ACHN (cell line): ENCODE data around the gene UBAP1L.

Experiments used
- DNase-seq: peaks from one replicate; pipeline ENCODE4 v3.0.0-alpha.2; 2015
- in situ Hi-C: cut with HindIII; loops from 2 replicates; pipeline ENCODE4 v1.10.0; 2017; ENCODE audit warnings: low sequenced_read_pairs, low pct_ligation_motif_present, low pct_unique_long_range_greater_than_20kb

UBAP1L gene

DNA sequence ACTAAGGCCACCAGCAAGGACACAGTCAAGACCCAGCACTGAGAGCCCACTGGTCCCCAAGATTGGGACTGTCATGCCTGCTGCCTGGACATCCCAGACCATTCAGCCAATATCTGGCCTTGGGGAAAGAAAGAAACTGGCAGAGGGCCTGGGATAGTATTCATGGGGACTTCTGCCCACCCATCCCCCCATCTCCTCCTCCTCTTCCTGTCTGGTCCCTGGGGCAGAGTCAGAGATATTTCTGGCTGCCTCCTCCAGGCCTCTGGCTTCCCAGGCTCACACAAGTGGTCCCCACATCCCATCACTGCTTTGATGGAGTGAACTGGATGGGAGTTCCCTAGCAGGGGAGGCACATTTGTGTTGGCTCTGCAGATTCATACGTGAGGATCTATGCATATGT lies 43.0 kb downstream of the UBAP1L start:
- in situ Hi-C loops, result no loop called here
- no peak for DNase-seq

DNA sequence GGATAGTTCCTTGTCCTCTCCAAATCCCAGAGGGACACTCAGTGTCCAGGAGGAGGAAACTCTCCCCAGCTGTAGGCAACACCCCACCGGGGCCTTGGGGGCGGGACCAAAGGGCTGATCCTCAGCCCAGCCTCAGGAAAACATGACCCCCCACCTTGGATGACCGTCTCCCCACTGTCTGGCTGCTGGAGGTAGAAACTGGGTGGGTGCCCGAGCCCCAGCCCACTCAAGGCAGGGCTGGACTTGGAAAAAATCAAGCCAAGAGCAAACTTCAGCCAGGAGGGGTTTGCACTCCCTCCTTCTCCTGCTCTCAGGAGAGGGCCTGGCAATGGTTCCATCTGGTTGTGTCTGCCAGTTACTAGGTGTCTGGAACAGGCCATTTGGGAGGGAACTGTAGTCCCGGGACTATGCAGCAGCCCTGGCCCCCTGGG lies 43.6 kb downstream of the UBAP1L start:
- in situ Hi-C loops, result no loop called here
- DNase-seq, result no peak

DNA sequence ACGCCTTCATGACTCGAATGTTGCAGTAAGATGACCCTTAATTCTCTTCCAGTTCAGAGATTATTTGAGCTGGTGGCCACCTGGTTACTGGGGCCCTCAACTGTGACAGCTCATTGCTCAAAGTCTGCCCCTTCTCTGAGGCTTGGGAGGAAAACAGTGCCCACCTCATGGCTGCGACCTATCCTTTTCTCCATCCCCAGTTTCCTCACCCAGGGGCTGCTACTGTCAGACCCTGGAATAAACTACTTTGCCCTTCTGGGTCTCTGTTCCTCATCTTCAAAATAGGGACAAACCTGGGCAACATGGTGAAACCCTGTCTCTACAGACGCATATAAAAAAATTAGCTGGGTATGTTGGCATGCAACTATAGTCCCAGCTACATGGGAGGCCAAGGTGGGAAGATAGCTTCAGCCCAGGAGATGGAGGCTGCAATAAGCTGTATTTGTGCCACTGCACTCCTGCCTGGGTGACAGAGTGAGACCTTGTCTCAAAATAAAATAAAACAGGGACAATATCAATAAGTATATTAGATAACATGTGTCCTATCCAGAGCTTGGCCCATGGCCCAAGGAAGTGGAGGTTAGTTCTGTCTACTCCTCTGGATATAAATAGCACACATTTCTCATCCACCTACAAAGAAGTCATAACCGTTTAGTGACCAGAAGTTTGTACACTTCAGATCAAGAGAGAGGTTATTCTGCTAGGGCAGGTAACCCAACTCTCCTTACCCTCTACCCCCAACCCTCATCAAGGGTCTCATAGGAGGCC lies 45.0 kb downstream of the UBAP1L start:
- DNase-seq, result no peak
- in situ Hi-C loops, result no loop called here

GRCh38 chr15:65069179-65069578 lies 45.8 kb downstream of the UBAP1L start:
- DNase-seq, result no peak
- in situ Hi-C loops, result no loop called here

- in situ Hi-C loops, result no loop called here
- no peak for DNase-seq
These were observed 46.6 kb downstream of the UBAP1L start for GRCh38 chr15:65068403-65068788.

GRCh38 chr15:65067645-65068402 lies 47.2 kb downstream of the UBAP1L start, which contains the start of gene RASL12:
Gene RASL12 (minus strand): TSS chr15:65067991. CDS start chr15:65067835, 156 bp downstream.
- in situ Hi-C loops, result no loop called here
- DNase-seq, result no peak

DNA sequence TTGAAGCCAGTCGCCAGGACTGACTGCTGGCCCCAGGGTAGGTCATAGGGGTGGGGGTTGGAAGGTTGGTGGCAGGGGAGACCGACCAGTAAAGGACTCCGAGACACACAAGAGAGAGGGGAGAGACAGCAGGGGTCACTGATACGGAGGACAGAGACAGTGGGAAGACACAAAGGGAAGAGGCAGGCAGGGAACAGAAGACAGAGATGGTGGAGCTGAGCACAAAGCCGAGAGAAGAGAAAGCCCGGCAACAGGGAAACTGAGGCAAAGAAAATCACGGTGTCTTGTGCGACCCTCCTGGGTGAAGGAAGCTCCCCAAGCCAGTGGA lies 47.7 kb downstream of the UBAP1L start:
- in situ Hi-C loops, result no loop called here
- no peak for DNase-seq

- DNase-seq, result no peak
- in situ Hi-C loops, result no loop called here
These were observed 48.2 kb downstream of the UBAP1L start for GRCh38 chr15:65066635-65067316.

DNA sequence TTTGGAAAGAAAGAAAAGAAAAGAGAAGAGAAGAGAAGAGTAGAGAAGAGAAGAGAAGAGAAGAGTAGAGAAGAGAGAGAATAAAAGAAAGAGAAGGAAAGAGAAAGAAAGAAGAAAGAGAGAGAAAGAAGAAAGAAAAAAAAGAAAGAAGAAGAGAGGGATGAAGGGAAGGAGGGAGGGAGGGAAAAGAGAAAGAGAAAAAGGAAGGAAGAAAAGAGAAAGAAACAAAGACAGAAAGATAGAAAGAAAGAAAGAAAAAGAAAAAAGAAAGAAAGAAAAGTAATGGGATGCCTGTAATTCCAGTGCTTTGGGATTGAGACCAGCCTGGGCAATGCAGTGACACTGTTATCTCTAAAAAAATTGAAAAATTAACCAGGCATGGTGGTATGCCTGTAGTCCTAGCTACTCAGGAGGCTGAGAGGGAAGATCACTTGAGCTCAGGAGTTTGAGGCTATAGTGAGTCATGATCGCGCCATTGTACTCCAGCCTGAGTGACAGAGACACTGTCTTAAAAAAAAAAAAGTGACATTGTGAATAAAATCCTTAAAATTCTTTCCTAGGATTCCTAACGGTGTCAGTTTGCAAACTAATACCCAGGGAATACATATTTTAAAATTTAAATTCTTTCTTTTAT lies 48.9 kb downstream of the UBAP1L start:
- DNase-seq, result no peak
- in situ Hi-C loops, result no loop called here

GRCh38 chr15:65062726-65063125 lies 52.3 kb downstream of the UBAP1L start:
- DNase-seq, result no peak
- in situ Hi-C loops, result no loop called here

GRCh38 chr15:65062061-65062460 lies 52.9 kb downstream of the UBAP1L start:
- in situ Hi-C loops, result no loop called here
- no peak for DNase-seq

DNA sequence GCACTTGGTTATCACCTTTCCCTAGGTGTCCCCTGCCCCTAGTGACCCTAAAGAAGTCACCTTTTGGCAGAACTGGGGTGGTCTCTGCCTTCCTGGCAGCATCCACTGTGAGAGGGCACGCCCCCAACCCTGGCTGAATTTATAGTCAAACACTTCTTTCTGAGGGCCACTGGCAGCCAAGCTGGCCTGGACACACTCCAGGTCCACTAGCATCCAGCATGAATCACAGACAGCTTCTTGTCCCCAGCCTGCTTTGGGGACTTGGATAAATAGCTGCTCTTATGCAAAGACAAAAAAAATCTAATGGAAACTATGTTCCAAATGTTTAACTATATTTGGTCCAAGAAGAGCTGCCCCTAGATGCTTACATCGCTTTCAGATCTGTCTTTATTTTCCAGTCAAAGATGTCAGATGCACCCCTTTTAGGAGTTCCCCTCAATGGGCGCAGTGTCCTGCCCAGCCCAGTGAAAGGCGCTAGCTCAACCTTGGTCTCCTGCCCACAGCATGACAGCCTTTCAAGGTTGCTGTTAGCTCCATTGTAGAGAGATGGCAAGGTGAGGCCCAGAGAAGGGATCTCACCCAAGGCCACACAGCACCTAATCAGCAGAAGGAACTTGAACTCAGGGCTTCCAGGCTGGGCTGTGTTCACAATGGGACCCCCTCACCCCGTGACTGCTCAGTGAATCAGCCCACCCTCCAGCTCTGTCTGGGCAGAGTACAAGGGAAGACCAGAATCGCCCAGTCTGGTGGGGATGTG lies 54.2 kb downstream of the UBAP1L start:
- no peak for DNase-seq
- in situ Hi-C loops, result no loop called here

DNA sequence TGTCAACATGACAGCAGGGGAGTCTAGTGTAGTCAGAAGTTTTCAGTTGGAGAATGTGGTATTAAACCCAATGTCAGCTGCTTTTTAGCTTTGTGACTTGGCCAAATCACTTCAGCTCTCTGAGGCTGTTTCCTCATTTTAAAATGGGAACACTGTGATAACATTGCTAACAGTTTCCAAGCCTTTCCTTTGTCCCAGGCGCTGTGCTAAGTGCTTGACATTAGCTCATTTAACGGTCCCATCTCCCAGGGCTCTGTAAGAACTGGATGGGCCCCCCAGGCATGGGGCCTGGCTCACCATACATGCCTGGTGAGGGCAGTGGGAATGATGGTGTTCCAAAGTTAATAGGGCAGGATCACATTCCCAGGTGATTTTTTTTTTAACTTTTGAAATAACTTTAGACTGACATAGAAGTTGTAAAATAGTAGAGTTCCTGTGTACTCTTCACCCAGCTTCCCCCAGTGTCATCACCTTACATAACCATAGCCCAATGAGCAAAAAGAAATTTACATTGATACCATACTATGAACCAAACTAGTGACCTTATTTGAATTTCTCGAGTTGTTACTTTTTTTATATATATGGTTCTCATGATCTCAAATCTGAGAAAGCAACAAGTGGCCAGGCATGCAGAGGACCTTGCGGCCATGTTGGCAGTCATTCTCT lies 54.9 kb downstream of the UBAP1L start:
- in situ Hi-C loops, result no loop called here
- no peak for DNase-seq

GRCh38 chr15:65059369-65059750 lies 55.6 kb downstream of the UBAP1L start:
- no peak for DNase-seq
- in situ Hi-C loops, result no loop called here

DNA sequence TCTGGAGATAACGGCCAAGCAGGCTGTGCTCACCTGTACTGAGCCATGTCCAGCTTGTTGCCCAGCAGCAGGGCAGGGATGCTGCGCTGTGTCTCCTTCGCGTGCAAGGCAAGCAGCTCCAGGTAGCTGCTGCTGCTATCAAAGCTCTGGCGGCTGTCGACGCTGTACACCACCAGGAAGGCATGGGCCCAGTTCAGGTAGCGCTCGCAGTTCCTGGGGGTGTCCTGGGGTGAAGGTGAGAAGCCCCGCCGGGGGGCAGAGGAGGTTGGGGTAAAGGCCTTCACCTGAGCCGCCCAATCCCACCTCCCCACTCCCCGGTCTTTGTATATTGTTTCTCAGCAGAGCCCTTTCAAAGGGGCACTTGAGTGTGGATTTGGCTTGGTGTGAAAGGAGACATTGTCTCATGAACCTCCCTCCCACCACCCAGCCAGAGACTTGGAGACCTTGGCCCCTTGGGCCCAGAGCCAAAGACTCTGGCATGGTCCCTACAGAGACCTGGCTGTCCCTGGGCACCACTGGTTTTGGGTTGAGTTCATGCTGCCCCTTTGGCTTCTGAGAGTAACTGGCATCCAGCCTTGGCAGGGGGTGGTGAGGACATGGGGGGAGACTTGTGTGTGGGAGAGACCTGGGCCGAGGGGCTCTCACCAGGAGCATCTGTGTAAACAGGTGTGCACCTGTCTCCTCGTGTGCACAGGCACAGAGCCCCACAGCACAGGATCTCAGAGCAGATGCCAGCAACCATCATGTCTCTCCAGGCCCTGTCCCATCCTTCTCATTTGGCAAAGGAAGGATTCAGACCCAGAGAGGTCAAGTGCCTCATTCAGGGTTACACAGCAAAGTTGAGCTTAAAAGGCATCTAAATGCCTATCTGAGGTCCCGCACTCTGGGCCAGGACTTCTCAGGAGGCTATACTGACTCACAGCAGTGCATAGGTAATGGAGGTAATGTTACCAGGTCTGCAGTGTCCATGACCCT lies 56.3 kb downstream of the UBAP1L start:
- DNase-seq, result no peak
- in situ Hi-C loops, result no loop called here

GRCh38 chr15:65057549-65057940 lies 57.5 kb downstream of the UBAP1L start:
- no peak for DNase-seq
- in situ Hi-C loops, result no loop called here
